NCI-H2196 treated with DMSO at 0.1 percent for 48 hours (cell line): ENCODE measurements around the gene PTPRU.

ENCODE experiments used
- DNase-seq: peaks from one replicate; lab custom pipeline; 2025; ENCODE audit not compliant: unreplicated experiment; lab: John Stamatoyannopoulos, UW

PTPRU gene

DNA sequence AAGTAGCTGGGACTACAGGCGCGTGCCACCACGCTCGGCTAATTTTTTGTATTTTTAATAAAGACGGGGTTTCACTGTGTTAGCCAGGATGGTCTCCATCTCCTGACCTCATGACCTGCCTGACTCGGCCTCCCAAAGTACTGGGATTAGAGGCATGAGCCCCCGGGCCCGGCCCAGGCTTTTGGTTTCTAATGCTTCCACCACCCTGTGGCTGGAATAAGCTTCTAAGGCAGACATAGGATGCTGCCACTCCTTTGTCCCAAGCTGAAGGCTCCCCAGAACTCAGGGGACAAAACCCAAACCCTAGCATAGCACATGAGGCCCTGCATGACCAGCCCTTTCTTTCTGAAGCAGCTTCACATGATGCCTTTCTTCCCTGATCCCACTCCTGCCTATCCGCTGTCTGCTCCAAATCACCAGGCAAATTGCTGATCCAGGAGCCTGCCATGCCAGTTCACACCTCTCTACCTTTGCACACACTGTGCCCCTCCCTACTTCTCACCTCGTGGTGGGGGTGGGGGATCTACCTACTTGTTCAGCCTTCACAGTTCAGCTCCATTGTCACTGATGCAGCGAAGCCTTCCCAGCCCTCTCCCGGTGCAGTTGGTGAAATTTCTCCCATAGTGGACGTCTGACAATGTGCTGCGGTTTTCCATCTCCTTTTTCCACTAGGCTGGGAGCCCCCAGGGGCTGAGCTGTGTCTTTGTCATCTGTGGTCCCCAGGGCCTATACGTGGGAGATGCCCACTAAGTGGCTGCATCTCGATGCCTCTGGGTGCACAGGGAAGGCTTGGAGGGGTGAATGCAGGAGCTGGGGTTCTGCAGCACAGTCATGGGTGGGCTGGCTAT lies 6.9 kb downstream of the PTPRU start:
- DNase-seq: no peak

DNA sequence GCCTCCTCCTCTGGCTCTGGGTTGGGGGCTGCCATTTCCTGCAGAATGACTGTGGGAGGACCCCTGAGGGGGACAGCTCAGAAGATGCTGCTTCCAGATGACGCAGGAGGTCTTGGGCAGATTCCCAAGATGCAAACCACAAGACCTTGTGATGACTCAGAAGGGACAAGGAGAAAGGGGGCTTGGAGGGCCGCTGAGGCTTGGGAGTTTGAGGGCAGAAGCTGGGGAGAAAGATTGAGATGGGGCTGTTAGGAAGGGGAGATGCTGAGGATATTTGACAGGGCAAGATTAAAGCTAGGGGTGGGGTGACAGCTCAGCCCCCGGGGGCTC lies 7.5 kb downstream of the PTPRU start:
- DNase-seq: no peak

DNA sequence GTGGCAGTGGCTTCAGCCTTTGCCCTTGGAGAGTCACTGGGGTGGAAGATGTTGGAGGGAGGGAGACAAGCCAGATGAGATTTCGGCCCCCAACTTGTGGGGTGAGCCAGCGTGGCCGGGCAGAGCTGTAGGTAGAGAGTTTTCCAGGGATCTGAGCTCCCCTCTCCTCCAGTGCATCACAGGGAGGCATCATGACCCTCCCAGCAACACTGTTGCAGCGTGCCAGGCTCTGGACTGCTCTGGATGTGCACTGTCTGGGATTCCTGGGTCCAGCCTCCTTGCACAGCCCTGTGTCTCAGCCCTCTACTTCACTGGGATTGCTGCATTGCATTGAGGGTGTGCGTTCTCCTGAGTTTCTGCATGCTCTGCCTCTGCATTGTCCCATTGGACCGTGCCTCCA lies 8.9 kb downstream of the PTPRU start:
- DNase-seq: no peak

DNA sequence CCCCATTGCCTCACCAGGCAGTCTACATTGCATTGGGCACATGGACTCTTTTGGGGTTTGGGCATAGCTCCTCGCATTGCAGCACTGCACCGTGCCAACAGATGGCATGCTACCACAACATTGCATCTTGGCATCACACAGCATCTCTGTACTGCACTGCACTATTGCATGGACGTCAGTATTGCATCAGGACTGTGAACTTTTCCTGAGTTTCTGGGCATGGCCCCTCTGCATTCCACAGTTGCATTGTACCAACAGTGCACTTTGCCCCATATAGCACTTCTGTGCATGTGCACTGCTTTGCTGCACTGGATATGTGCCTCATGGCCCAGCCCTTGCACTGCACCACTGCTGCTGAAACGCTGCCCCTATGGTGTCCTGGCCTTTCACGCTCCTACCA lies 9.6 kb downstream of the PTPRU start:
- DNase-seq: no peak

DNA sequence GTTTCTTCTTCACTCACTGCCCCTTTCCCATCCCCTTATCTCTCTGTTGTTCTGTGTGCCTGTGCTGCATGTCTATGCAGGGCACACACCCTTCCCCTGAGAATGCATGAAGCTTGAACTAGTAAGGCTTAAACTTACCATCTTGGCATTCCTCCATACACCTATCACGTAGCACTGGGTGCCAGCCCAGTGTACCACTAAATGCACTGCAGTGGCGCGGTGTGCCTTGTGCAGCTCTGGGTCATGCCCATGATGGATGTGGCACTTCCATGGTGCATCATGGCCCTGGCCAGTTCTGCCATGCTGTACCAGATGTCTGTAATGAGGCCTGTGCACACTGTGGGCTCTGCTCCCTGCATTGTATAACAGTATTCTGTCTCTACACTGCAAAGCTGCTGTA lies 10.7 kb downstream of the PTPRU start:
- no peak for DNase-seq

DNA sequence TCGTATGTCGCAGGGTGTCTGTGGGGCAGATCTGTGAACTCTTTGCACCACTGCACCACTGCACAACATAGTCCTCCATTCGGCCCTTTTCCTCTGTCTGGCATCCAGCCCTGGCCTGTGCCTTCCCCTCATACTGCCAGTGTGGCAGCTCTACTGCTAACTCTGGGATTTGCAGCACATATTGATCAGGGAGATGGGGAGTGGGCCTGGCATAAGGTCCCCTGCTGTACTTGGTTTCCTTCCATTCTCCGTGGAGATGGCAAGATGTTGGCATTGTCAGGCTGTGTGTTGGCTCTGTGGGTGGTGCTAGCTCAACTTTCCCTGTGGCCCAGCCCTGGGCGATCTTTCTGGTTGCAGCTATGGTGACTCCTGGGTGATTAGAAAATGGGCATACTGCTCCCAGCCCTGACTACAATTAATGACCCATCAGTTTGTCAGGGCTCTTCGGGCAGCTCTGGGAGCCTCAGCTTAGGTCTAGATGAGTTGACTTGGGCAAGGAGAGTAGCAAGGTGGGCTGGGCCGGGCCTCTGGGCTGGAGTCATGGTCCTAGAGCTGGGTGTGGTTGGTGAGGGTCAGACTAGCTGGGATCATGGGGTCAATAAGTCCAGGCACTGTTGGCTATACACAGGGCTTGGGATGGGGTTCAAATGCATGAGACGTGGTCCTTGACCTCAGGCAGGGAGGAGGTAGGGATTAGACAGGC lies 11.4 kb downstream of the PTPRU start:
- no peak for DNase-seq

DNA sequence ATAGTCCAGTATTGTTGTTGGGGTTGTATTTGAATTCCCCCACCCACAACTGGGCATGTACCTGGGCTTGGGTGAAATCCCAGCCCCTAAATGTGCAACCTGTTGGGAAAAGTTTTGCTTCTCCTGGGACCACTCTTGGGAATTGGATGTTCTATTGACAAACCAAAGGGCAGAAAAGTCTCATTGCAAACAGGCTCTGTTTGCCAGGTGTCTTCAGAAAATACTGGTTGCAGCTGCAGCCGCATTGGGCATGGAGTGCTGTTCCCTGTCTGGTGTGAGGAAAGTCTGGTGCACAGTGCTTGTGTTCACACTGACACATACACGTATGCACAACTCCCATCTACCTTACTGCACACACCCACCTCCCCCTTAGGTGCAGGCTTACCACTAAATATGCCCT lies 12.1 kb downstream of the PTPRU start:
- DNase-seq: no peak

DNA sequence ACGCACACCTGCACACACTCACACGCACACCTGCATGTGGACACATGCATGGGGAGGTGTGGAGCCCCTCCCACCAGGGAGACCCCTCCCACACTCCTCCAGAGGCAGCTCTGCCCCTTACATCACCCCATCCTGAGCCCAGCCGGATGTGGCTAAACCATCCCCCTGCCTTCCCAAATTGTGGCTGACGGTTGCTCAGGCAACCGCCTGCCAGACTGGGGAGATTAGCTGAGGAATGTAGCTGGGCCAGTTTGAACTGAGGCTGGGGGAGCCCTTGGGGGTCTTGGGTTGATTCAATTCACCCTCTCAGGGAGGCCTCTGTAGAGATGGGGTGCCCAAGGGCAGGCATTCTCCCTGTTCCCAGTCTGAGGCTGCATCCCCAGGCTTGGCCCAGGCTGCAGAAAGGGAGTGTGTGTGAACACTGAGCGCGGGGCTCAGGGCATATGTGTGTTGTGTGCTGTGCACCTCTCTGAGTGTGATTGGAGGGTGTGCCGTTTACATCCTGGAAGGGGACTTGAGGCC lies 12.9 kb downstream of the PTPRU start:
- DNase-seq: no peak

DNA sequence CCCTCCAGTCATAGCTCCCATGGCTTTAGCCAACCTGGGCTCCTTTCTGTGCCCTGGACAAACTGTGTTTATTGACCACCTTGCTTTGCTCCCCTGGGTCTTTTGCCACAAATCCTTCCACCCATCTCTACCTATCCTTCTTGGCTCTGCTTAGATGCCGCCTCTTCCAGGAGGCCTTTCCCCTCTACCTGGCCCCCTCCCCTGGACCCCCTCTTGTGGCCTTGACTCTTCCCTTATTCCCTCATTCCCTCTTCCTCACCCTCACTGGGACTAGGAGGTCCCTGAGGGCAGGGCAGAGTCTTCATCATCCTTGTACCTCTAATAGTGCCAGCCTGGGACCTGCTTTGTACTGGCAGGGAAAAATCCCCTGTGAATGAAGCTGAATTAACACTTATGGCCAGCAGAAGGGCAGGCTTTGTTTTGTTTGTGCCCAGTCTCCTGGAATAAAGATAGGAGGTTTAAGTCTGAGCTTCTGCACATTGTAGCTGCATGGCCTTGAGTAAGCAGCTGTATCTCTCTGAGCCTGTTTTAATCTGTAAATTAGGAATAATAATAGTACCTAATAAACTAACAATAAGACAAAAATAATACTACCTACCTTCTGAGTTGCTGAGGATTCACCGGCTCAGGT lies 13.7 kb downstream of the PTPRU start:
- no peak for DNase-seq

DNA sequence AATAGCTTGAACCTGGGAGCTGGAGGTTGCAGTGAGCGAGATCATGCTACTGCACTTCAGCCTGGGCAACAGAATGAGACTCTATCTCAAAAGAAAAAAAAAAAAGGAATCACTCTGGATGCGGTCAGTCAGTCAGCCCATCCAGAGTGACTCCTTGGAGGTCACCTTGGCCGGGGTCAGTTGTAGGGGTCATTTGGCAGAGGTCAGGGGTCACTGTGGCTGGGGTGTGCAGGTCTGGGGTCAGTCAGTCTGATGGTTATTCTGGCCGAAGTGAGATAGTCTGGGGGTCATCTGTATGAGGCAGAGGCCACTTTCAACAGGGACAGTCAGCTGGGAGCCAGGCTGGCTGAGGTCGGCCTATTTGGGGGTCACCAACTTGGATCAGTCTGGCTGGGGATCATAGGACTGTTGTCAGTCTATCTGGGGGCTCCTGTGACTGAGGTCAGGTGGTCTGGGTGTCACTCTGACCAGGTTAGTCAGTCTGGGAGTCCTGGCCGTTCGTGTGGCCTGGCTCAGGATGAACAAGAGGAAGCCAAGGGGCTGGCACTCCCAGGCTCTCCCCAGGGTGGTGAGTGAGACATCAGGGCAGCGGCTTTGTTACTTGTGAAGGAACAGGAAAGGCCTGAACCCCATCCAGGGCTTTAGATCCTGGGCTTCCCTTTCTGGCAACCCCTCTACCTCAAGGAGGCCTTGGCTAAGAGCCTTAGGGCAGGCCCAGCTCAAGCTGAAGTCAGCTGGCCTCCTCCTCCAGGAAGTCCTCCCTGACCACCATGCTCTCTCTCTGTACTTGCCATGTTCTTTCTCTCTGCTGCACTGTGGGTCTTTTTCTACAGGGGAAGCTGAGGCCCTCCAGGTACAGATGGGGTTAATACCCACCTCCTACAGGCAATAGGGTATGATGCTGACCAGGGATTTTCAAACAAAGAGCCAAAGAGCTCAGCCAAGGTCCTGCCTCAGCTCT lies 15.1 kb downstream of the PTPRU start:
- DNase-seq: no peak

DNA sequence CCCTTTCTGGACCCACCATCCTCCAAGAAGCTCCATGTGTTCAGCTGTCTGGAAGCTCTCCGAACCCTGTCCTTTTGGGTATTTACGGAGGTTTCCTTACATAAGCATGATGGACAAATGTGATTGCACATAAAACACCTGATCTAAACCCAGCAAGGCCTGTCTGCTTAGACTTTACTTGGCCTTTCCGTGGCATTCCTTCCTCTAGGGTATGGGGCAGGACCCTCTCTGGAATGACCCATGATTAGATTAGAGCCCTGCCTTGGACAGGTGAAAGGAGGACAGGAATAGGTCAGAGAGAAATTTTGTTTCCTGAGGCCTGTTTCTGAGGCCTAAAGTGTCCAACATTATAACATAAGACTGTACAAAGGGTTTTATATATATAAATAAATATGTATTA lies 16.9 kb downstream of the PTPRU start:
- DNase-seq: no peak

DNA sequence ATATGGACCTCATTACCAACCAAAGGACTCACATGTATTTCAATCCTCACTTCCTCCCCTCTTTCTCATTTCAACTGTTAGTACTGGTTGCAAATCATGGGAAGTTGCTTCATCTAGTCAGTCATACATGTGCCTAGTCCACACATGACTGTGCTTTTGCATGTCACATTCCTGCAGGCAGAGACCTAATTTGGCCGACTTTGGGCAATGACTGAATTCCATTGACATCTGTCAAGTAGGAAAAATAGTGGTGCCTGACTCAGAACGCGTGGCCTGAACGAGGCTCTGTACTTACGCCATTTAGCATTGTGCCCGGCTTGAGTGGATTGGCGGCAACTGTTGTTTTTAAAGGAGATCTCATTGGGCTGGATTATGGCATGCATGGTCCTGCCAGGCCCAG lies 18.0 kb downstream of the PTPRU start:
- no peak for DNase-seq

DNA sequence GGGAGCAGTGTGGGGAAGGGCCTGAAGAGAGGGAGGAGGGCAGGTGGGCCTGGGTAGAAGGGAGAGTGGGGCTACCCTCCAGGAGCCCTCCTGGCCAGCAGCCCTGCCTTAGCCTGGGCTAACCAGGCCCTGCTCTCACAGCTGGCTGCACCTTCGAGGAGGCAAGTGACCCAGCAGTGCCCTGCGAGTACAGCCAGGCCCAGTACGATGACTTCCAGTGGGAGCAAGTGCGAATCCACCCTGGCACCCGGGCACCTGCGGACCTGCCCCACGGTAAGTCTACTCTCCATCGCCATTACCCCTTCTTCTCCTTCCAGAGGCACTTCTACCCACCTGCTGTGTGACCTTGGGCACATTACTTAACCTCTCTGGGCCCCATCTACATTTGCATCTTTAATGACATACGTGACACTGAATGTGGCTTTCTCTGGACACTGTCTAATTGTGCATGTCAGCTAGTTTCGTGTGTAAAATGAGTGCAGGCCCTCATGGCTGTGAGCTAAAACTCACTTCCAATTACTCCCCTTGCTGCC lies 18.9 kb downstream of the PTPRU start:
- no peak for DNase-seq

DNA sequence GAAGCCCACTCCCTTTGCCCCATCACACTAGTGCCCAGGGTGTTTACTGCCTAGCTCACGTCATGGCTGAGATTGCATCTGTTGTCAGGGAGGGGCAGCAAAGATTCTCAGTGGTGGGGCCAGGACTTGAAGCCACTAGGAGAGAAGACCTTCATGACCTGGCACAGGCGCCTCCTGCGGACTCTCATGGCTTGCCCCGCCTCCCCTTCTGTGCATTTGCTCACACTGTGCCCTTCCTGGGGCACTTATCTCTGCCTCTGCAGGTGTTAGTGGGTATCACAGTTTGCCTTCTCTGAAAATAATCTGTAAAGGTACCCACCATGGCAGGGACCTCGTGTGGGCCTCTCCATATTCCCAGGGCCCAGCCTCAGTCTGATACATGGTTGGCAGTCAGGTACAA lies 20.1 kb downstream of the PTPRU start:
- DNase-seq: no peak

DNA sequence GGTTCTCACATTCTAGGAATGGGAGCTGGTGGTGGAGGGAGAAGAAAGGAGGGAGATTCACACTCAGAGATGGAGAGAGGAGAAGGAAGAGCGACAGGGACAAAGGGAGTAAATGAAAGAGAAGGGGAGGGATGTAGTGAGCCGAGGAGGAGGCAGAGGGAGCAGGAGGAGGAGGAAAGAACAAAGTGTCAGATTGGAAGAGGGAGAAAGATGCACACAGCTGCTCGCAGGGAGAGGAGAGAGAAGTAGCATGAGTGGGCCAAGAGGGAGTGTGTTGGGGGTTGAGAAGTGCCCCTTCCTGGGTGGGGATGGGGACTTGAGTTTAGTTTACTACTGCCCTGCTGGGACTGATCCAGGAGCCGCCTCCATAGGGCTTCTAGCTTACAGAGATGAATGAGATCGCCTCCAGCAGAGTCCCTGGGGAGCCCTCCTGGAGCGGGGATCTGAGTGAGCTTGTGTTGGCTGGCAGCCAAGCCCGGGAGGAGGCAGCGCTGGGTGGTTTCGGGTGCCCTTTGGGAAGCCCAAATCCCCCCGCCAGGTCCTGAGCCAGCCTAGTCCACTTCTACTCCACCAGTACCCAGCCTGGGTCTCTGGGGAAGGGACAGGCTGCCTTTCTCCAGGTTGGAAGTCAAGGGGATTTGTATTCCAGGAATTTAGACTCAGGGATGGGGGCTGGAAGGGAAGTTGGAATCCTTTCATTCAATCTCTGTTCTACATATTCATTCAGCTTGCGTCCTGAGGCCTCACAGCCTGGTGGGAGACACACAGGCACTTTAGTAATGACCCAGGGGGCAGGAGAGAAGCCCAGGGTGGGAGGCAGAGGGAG lies 20.9 kb downstream of the PTPRU start:
- DNase-seq: no peak

DNA sequence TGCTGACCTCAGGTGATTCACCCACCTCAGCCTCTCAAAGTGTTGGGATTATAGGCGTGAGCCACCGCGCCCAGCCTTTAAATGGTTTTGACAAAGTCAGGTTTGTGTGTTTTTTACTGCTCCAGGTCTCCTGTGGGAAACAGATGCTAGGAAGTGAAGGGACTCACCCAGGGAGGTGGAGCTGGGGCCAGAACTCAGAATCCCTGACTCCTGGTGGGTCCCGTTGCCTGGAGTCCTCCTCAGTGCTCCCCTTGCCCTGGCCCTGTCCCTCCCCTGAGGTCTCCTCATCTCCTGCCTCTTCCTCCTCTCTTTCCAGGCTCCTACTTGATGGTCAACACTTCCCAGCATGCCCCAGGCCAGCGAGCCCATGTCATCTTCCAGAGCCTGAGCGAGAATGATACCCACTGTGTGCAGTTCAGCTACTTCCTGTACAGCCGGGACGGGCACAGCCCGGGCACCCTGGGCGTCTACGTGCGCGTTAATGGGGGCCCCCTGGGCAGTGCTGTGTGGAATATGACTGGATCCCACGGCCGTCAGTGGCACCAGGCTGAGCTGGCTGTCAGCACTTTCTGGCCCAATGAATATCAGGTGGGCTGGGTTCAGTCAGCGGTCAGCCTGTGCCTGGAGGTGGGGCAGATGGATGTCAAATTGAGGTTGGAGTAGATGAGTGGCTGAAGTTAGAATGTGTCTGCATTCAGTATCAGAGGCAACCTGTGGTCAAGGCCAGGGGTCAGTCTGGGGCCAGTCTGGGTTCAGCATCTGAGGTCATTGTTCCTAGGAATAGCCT lies 22.1 kb downstream of the PTPRU start:
- DNase-seq: no peak

DNA sequence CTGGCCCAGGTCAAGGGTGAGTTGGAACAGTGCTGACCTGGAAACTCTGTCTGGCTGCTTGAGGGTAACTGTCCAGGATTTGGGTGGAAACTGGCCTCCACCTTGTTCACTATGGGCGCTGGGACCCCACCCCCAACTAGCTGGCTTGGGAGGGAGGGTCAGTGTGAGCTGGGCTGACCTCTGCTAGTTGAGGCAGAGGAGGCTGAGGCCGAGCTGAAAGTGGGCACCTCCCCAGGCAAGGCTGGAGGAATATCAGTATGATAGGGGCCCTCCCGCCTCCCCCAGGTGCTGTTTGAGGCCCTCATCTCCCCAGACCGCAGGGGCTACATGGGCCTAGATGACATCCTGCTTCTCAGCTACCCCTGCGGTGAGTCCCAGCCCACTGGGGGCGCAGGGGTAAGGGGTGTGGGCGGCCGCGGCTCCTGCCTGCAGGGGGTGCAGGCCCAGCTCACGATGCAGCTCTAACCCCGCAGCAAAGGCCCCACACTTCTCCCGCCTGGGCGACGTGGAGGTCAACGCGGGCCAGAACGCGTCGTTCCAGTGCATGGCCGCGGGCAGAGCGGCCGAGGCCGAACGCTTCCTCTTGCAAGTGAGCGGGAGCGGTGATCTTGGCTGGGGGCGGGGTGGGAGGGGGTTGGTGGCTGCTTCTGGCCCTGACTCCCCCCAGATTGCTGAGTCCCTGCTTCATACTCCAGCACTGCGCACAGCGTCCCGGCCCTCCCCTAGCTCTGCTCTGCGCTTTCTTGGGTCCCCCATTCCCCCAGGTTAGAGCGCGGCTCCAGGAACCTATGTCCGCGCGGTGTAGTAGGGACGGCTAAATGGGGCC lies 22.9 kb downstream of the PTPRU start:
- DNase-seq: no peak

DNA sequence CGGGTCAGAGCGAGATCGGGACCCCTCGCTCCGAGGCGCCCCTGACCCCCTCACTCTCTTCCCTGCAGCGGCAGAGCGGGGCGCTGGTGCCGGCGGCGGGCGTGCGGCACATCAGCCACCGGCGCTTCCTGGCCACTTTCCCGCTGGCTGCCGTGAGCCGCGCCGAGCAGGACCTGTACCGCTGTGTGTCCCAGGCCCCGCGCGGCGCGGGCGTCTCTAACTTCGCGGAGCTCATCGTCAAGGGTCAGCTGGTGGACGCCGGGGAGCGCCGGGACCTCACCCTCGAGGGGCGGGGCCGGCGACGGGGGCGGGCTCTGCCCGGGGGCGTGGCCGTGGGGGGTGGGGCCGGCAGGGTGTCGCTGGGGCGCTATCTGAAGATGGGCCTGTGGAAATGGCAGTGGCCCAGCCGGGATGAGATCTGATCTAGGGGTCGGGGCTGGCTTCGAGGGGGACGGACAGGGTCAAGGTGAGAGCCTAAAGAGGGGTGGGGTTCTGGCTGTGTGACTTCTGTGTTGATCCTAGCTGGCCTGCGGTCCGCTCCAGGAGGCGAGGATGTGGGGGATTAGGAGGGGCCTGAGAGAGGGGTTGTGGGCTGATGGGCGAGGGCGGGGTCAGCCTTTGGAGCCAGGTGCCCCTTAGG lies 23.6 kb downstream of the PTPRU start:
- no peak for DNase-seq
